Urinary bladder (tissue), 4 donors: ENCODE measurements around the gene NEURL1B. TPM values are rescaled to one million over a fixed set of nuclear protein-coding genes. Genes with fewer than 3 reads are reported as not detected.
A peak's percentile ranks its signal among the peaks of the same experiment; 100 is the strongest.

Source experiments
- DNase-seq: peaks from one replicate; pipeline ENCODE4 v3.0.0-alpha.2; 2015; ENCODE audit errors: extremely low spot score
- H3K27ac ChIP-seq: one replicate; pipeline ENCODE4 v1.5.1; 2013; ENCODE audit warnings: low read depth, mild to moderate bottlenecking, moderate library complexity
- H3K36me3 ChIP-seq: one replicate; pipeline ENCODE4 v1.6.1; 2013; ENCODE audit warnings: mild to moderate bottlenecking, moderate library complexity; ENCODE audit not compliant: insufficient read depth
- H3K4me1 ChIP-seq: one replicate; pipeline ENCODE4 v1.6.1; 2013; ENCODE audit warnings: mild to moderate bottlenecking, moderate library complexity; ENCODE audit not compliant: insufficient read depth
- H3K4me3 ChIP-seq: one replicate; pipeline ENCODE4 v1.5.1; 2013; ENCODE audit warnings: low read depth, low read length
- WGBS: extraction: QIAGEN DNeasy Blood & Tissue Kit; methylation state at CpG from one replicate; pipeline ENCODE4 v1.1.7; 2013; 5-methylcytosine and 5-hydroxymethylcytosine counted together
- polyA plus RNA-seq: library from polyadenylated mRNA; stranded (reverse); fragments of 200-250 nt; gene quantifications from one replicate; pipeline ENCODE4 v1.2.3, GENCODE V29; 2013
- total RNA-seq: library from RNA; depleted of rRNA; stranded (reverse); fragments of >200 nt; gene quantifications from one replicate; pipeline ENCODE4 v1.2.3, GENCODE V29; 2014
- donor health status: healthy with polysubstance abuse.
- donor health status: healthy.

NEURL1B gene
- total and polyA plus RNA-seq, 2 donors, result 51.9 to 52.4 TPM

GRCh38 chr5:172714491-172715420 lies 73.7 kb downstream of the NEURL1B start:
- H3K4me3 ChIP-seq, result no peak overlapping the region
- no peaks in the 10 kb centered on the region for H3K4me1 ChIP-seq
- no peak for DNase-seq
- 43% methylated on average over 15 of the region's 15 CpGs for WGBS
- no peaks in the 10 kb centered on the region for H3K36me3 ChIP-seq
- no peak overlapping the region for H3K27ac ChIP-seq

- WGBS, result 88% methylated on average over 6 of the region's 6 CpGs
- Histone ChIP-seq H3K27ac (no peak overlapping the region), H3K4me3 (no peak overlapping the region), H3K36me3 (no peaks in the 10 kb centered on the region), H3K4me1 (no peaks in the 10 kb centered on the region)
- DNase-seq, result no peak
These were observed 74.3 kb downstream of the NEURL1B start for GRCh38 chr5:172715421-172715780.

DNA sequence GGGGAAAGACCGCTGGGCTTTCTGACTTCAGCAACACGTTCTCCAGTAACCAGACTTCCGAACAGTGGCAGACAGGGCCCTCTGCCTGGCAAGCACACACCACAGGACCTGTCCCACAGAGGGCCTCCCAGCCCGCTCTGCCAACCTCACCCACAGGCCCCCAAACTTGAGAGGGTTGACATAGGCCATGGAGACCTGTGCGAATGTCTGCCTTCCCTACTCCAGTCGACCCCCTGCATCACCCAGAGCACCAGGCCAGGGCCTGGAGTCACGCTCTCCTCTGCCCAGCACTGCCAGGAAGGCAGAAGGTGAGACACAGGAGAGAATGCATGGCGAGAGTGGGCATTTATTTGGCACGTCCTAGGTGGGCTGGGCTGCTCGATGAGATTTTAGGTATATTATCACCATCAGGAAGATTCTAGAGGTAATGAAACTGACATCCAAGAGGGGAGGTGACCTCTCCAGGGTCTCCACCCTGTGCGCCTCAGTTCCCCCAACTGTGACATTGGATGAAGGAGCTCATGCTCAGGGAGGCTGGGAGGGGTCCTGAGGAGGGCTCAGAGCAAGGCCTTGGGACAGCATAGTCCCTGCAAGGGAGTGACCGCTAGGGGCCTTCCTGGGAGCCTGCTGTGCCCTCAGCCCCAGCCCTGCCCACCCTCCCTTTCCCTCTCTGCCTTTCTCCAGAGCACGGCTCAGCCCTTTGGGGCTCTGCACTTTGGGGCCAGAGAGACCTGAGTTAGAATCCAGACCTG lies 75.0 kb downstream of the NEURL1B start:
- Histone ChIP-seq H3K27ac (no peak overlapping the region), H3K4me1 (no peaks in the 10 kb centered on the region), H3K4me3 (no peak overlapping the region), H3K36me3 (no peaks in the 10 kb centered on the region)
- no peak for DNase-seq
- 86% methylated on average over 13 of the region's 13 CpGs for WGBS

DNA sequence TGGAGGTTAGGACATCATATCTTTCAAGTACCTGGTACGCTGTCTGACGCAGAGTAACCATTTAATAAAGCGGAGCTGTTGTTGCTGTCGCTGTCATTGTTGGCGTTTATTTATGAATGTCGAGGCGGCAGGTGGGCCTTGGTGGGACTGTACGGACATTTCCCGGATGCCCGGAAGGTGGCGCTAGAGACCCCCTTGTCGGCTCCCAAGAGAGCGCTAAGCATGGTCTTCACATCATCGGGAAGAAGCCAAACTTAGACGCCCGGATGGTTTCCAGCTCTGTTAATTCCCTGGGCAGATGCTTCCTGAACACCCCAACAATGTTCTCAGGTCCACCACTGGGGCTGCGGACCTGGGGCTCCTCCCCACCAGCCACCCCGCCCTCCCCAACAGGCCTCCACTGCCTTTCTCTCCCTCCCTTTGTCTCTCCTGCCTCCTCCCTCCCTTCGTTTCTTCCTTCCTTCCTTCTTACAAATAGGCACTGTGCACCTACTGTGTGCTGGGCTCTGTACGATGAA lies 75.8 kb downstream of the NEURL1B start:
- Histone ChIP-seq H3K27ac (no peak overlapping the region), H3K36me3 (no peaks in the 10 kb centered on the region), H3K4me3 (no peak overlapping the region), H3K4me1 (no peaks in the 10 kb centered on the region)
- peak; percentile 66 for DNase-seq
- WGBS, result 7% methylated on average over 20 of the region's 20 CpGs

DNA sequence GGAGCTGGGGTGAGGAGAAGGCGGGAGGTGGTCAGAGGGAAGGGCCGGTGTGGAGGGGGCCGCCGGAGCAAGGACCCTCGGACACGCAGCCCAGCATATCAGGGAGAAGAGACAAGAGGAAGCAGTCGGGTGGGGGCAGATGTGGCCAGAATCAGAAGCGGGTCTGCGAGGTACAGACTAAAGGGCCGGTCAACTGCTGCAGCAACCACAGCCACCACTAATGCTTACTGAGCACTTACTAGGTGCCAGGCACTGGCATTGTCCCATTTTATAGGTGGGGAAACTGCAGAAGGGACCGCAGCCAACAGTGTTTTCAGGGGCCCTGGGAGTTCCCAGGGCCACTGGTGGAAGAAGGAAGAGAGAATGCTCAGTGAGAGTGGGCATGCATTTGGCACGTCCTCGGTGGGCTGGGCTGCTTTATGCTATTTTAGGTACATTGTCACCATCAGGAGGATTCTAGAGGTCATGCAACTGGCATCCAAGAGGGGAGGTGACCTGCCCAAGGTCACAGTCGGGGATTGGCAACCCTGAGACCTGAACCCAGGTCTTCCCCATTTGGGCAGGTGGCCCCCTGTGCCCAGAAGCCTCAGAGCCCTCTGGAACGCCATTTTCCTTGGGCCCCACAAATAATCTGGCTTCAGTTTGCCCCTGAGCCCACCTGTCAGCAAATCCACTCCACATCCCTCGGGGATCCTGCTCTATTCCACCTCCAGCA lies 76.6 kb downstream of the NEURL1B start:
- Histone ChIP-seq H3K36me3 (no peaks in the 10 kb centered on the region), H3K4me1 (no peaks in the 10 kb centered on the region), H3K4me3 (no peak overlapping the region), H3K27ac (no peak overlapping the region)
- 79% methylated on average over 16 of the region's 16 CpGs for WGBS
- no peak for DNase-seq

GRCh38 chr5:172718527-172719114 lies 77.6 kb downstream of the NEURL1B start:
- no peak for DNase-seq
- no peak overlapping the region for H3K4me3 ChIP-seq
- no peak overlapping the region for H3K27ac ChIP-seq
- no peaks in the 10 kb centered on the region for H3K4me1 ChIP-seq
- no peaks in the 10 kb centered on the region for H3K36me3 ChIP-seq
- 96% methylated on average over 3 of the region's 3 CpGs for WGBS

GRCh38 chr5:172719211-172719610 lies 78.1 kb downstream of the NEURL1B start:
- Histone ChIP-seq H3K27ac (no peak overlapping the region), H3K36me3 (no peaks in the 10 kb centered on the region), H3K4me3 (no peak overlapping the region), H3K4me1 (no peaks in the 10 kb centered on the region)
- WGBS, result 90% methylated on average over 4 of the region's 4 CpGs
- no peak for DNase-seq

DNA sequence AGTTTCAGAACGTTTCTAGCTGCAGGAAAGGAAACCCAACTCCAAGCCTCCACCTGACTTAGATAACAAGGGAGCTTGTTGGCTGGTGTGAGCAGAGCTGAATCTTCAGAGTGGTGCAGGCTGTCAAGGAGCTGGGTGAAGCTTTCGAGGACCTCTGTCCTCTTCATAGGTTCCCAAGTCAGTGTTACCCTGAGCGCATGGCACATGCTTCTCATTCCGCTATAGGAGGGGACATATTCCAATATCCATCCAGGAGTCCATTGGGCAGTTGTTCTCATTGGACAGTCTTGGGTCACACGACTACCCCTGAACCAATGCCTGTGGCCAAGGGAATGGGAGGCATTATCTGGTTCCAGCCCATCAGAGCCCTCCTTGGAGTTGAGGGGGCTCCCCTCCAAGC lies 79.6 kb downstream of the NEURL1B start:
- WGBS, result 82% methylated on average over 5 of the region's 5 CpGs
- Histone ChIP-seq H3K36me3 (no peaks in the 10 kb centered on the region), H3K4me3 (no peak overlapping the region), H3K4me1 (no peaks in the 10 kb centered on the region), H3K27ac (no peak overlapping the region)
- no peak for DNase-seq

DNA sequence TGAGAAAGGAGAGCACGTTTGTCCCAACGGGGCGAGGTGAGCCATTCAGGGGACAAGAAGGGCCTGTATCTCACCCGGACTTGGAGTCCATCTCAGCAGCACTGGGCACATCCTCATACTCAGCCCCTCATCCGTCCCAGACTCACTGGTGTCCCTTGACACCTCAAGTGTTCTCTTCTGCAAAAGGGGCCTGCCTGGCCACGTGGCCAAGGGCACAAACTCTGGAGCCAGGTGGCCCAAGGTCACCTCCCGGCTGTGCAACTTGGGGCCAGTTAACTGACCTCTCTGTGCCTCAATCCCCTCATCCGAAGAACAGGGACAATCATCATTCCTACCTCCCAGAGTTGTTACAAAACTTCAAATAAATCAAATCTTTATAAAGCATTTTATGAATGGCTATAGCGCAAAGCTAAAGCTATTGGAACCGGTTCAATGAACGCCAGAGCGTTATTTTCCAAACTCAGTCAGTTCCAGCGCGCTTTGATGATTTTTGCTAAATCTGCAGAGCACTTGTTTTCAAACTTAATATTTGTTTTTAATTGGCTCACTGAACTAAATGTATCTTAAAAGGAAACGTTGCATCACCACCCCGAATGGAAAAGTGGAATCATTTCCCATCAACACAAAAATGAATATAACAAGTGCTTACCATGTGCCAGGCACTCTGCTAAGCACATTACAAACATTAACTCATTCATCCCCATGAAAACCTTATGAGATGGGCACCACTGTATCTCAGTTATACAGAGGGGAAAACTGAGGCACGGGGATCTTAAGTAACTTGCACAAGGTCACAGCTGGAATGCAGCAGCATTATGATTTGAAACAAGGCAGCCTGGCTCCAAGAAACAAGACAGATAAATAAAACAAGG lies 80.6 kb downstream of the NEURL1B start:
- DNase-seq, result no peak
- H3K27ac ChIP-seq, result peak overlapping the region; percentile 56

GRCh38 chr5:172722327-172722815 lies 81.3 kb downstream of the NEURL1B start:
- H3K36me3 ChIP-seq, result no peaks in the 10 kb centered on the region
- H3K4me3 ChIP-seq, result no peak overlapping the region
- peak overlapping the region; percentile 56 for H3K27ac ChIP-seq
- WGBS, result 65% methylated on average over 12 of the region's 12 CpGs
- H3K4me1 ChIP-seq, result no peaks in the 10 kb centered on the region
- no peak for DNase-seq

More for the DNA sequence above, 80.6 kb downstream of the NEURL1B start:
- Histone ChIP-seq H3K4me3 (no peak overlapping the region), H3K36me3 (no peaks in the 10 kb centered on the region), H3K4me1 (no peaks in the 10 kb centered on the region)
- 42% methylated on average over 17 of the region's 17 CpGs for WGBS

- no peak overlapping the region for H3K27ac ChIP-seq
- H3K36me3 ChIP-seq, result no peaks in the 10 kb centered on the region
- 72% methylated on average over 2 of the region's 2 CpGs for WGBS
- no peak overlapping the region for H3K4me3 ChIP-seq
- DNase-seq, result no peak
- H3K4me1 ChIP-seq, result no peaks in the 10 kb centered on the region
These were observed 82.4 kb downstream of the NEURL1B start for GRCh38 chr5:172723508-172723907.
